SJCRH30 (cell line): ENCODE measurements around the gene HEPACAM. TPM values are rescaled to one million over a fixed set of nuclear protein-coding genes. Genes with fewer than 3 reads are reported as not detected.
A peak's percentile ranks its signal among the peaks of the same experiment; 100 is the strongest.

Source experiments
- DNase-seq, 2 experiments: peaks; one replicate each; pipeline ENCODE4 v3.0.0-alpha.2; 2015 to 2020
- H3K27ac ChIP-seq: fragments of 250-450 bp; sonication (Bioruptor Pico); 2 replicates; pipeline ENCODE4 v1.5.1; 2020; ENCODE audit warnings: mild to moderate bottlenecking, moderate library complexity
- H3K27me3 ChIP-seq: fragments of 250-450 bp; sonication (Bioruptor Pico); 2 replicates; pipeline ENCODE4 v1.5.1; 2020; ENCODE audit warnings: mild to moderate bottlenecking, moderate library complexity
- H3K36me3 ChIP-seq: fragments of 250-450 bp; sonication (Bioruptor Pico); 2 replicates; pipeline ENCODE4 v1.5.1; 2020; ENCODE audit warnings: mild to moderate bottlenecking, moderate library complexity
- H3K4me1 ChIP-seq: fragments of 250-450 bp; sonication (Bioruptor Pico); 2 replicates; pipeline ENCODE4 v1.5.1; 2020; ENCODE audit warnings: mild to moderate bottlenecking, moderate library complexity
- H3K4me3 ChIP-seq: fragments of 250-450 bp; sonication (Bioruptor Pico); 2 replicates; pipeline ENCODE4 v1.5.1; 2020; ENCODE audit warnings: mild to moderate bottlenecking, moderate library complexity
- H3K9me3 ChIP-seq: fragments of 250-450 bp; sonication (Bioruptor Pico); replicated peaks from 2 replicates; pipeline ENCODE4 v1.5.1; 2020; ENCODE audit warnings: mild to moderate bottlenecking, moderate library complexity
- total RNA-seq: library from RNA; depleted of rRNA; stranded (reverse); fragments of >200 nt; shearing (Covaris generic); gene quantifications from 2 replicates; pipeline ENCODE4 v1.2.3, GENCODE V29; 2014; rRNA removed

HEPACAM gene
- total RNA-seq, 1 experiment from 2014 or later = not detected

DNA sequence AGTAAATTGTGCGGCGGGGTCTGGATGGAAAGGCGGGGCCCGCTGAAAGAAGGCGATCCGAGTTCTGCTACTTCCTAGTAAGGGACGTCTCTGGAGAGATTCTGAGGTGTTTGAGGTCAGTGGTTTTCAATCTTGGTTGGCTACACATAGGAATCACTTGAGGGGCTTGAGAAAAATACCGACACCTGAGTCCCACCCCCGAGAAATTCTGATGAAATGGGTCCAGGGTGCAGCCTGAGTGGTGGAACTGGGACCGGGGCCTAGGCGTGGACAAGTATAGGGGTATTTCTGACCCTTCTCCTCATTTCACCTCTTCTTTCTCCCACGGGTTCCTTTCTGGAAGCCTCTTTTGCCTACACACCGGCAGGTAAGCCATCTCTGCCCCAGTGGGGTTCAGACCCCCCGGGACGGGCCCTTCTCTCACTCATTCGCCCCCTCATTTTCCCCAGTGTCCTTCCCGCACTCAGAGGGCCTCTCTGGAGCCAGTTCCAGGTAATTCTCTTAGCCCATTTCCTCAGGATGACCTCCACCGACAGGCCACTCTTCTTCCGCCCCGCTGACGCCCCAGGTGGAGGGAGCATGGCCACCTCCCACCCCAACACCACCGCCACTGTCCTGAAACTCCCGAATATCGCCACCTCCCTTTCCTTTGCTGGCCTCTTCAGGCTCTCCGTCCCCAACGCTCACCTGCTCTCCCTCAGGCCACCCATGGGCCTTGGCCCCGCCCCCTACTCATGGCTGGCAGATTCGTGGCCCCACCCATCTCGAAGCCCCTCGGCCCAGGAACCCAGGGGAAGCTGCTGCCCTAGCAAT, 58.8 kb downstream of the HEPACAM start:
- no peaks in the 10 kb centered on the region for H3K4me1 ChIP-seq
- H3K4me3 ChIP-seq = peak overlapping the region; percentile 84
- H3K27ac ChIP-seq = peak overlapping the region; percentile 84
- no peaks in the 10 kb centered on the region for H3K36me3 ChIP-seq
- H3K27me3 ChIP-seq = no peaks in the 10 kb centered on the region
- DNase-seq = no peak
- no peaks in the 10 kb centered on the region for H3K9me3 ChIP-seq

DNA sequence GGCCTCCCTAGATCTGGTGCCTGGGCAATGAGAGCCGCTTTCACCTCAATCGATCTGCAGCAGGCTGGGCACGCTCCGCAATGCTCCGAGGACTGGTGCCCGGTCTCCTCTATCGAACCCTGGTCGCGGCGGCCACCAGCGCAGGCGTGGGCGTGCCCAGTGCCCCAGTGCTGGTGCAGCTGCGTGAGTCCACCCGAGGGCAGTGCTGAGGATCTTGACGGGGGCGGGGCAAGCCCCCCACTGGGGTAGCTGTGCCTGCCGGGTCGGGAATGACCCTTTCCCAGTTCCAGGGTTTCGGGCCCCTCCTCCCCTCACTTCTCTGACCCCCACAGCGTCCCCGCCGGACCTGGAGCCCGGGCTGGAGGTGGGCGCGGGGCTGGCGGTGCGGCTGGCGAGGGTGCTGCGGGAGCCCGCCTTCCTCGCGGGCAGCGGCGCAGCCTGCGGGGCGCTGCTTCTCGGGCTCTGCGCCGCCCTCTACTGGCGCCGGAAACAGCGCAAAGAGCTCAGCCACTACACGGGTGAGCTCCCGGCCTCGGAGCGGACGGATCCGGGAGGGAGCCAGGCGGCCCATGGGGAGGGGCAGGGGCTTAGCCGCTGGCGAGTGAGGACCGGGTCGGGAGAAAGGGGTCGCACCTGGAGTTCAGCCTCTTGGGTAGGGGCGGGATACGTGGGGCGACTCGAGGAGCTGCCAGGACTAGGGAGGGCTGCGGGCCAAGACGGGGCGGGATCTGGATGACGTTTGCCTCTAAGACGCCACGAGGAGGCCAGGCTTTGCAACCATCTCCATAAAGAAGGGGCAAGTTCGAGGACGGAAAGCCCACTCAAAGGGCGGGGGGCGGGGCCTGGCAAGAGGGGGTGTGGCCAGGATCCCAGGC, 59.7 kb downstream of the HEPACAM start:
- Histone ChIP-seq H3K36me3 (no peaks in the 10 kb centered on the region), H3K27me3 (no peaks in the 10 kb centered on the region), H3K4me1 (no peaks in the 10 kb centered on the region), H3K9me3 (no peaks in the 10 kb centered on the region), H3K27ac (peak overlapping the region; percentile 84), H3K4me3 (peak overlapping the region; percentile 84)
- DNase-seq = peak; percentile 81 to 90

DNA sequence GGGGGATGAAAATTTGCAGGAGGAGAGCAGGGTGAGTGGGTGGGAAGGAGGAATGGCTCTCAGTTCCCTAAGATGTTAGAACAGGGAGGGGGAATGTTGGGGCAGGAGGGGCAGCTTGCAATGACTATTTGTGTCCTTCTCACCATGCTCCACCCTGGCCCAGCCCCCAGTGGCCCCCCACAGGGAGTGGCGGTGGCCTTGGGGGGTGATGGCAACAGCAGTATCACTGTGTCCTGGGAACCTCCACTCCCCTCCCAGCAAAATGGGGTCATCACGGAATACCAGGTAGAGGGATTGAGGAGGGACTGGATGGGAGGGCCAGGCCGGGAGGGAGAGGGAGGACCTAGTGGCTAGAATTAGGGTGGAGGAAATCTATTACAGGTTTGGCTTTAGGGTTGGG, 60.4 kb downstream of the HEPACAM start:
- Histone ChIP-seq H3K9me3 (no peaks in the 10 kb centered on the region), H3K27ac (no peak overlapping the region), H3K27me3 (no peaks in the 10 kb centered on the region), H3K4me3 (peak overlapping the region; percentile 84), H3K4me1 (no peaks in the 10 kb centered on the region), H3K36me3 (no peaks in the 10 kb centered on the region)
- DNase-seq = no peak

DNA sequence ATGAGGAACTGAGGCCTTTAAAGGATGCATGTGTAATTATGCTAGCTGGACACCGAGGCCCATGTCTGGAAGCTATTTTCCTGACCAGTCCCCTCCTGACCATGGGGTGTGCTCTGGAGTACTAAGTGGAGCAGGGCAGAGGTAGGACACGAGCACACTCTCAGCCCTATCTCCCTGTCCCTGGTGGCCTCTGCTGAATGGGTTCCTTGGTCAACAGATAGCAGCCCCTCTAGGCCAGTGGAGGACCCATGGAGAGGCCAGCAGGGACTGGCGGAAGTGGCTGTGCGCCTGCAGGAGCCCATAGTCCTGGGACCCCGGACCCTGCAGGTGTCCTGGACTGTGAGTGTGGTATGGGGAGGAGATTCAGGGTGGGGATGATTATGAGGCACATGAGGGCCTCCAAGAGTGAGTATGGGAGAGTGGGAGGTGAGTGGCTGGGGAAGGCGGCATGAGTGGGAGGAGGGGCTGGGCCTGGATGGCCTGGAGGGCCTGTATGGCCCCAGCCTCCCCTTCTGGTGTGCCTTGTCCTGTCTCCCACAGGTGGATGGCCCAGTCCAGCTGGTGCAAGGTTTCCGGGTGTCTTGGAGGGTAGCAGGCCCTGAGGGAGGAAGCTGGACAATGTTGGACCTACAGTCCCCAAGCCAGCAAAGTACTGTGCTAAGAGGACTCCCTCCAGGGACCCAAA, 61.1 kb downstream of the HEPACAM start:
- H3K27ac ChIP-seq = no peak overlapping the region
- H3K9me3 ChIP-seq = no peaks in the 10 kb centered on the region
- H3K4me1 ChIP-seq = no peaks in the 10 kb centered on the region
- H3K27me3 ChIP-seq = no peaks in the 10 kb centered on the region
- H3K4me3 ChIP-seq = no peak overlapping the region
- no peaks in the 10 kb centered on the region for H3K36me3 ChIP-seq
- DNase-seq = no peak

DNA sequence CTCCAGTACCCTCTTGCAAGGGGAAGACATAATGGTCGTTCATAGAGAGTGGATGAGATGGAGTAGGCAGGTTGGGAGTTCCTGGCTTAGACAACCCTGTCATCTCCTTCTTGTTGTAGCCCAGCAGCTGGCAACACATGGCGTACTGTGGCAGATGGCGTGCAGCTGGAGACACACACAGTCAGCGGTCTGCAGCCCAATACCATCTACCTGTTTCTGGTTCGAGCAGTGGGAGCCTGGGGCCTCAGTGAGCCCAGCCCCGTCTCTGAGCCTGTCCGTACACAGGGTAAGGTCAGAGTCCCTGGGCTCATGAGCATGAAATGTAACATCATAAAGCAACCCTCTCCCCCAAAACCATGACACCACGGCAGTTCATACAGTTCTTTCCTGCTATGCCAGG, 61.9 kb downstream of the HEPACAM start:
- no peak for DNase-seq
- Histone ChIP-seq H3K27ac (no peak overlapping the region), H3K4me3 (no peak overlapping the region), H3K36me3 (no peaks in the 10 kb centered on the region), H3K4me1 (no peaks in the 10 kb centered on the region), H3K9me3 (no peaks in the 10 kb centered on the region), H3K27me3 (no peaks in the 10 kb centered on the region)

DNA sequence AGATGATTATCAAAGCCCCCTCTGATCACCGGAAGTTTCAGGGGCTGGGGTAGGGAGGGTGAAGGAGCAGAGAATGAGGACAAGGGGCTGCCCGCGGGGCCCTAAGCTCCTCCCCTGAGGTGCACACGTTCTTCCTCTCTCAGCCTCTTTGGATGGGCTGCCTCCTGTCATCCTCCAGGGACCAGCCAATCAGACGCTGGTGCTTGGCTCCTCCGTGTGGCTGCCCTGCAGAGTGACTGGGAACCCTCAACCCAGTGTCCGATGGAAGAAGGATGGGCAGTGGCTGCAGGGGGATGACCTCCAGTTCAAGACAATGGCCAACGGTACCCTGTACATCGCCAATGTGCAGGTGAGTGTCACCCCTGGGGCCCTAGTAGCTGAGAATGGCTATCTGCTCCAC, 63.1 kb downstream of the HEPACAM start:
- no peak overlapping the region for H3K4me3 ChIP-seq
- no peak overlapping the region for H3K27ac ChIP-seq
- no peak for DNase-seq
- no peaks in the 10 kb centered on the region for H3K36me3 ChIP-seq
- no peaks in the 10 kb centered on the region for H3K27me3 ChIP-seq
- H3K9me3 ChIP-seq = no peaks in the 10 kb centered on the region
- H3K4me1 ChIP-seq = no peaks in the 10 kb centered on the region

DNA sequence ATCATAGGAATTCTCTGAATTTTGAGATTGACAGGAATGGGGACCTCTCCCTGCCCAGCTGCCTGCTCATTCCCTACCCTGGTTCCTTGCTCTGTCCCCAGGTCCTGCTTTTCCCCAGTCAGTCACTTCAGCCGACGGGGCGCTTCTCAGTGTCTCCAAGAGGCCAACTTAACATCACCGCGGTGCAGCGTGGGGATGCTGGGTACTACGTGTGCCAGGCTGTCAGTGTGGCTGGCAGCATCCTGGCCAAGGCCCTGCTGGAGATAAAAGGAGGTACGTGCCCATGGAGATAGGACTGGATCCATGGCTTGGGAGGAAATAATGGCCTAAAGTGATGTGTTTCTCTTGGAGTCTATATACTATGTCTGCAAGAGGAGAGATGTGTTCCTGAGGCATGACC, 63.6 kb downstream of the HEPACAM start:
- no peak for DNase-seq
- H3K27ac ChIP-seq = no peak overlapping the region
- H3K36me3 ChIP-seq = no peaks in the 10 kb centered on the region
- no peaks in the 10 kb centered on the region for H3K9me3 ChIP-seq
- no peak overlapping the region for H3K4me3 ChIP-seq
- H3K4me1 ChIP-seq = no peaks in the 10 kb centered on the region
- H3K27me3 ChIP-seq = no peaks in the 10 kb centered on the region

DNA sequence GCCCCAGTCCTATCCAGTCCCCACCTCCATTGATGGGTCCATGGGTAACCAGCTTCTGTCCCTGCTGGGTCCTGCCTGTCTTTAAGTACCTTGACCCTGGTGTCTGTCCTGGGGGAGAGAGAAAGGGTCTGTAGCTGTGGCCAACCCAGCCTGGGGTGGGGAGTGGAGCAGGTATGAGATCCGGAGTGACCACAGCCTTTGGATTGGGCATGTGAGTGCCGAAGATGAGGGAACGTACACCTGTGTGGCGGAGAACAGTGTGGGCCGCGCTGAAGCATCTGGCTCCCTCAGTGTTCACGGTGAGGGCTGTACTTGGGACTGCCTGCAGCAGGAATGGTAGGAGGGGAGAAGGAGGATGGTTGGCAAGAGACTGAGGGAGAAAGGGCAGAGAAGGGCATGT, 65.4 kb downstream of the HEPACAM start:
- H3K27ac ChIP-seq = no peak overlapping the region
- H3K4me3 ChIP-seq = no peak overlapping the region
- DNase-seq = no peak
- no peaks in the 10 kb centered on the region for H3K4me1 ChIP-seq
- no peaks in the 10 kb centered on the region for H3K9me3 ChIP-seq
- H3K36me3 ChIP-seq = no peaks in the 10 kb centered on the region
- no peaks in the 10 kb centered on the region for H3K27me3 ChIP-seq

DNA sequence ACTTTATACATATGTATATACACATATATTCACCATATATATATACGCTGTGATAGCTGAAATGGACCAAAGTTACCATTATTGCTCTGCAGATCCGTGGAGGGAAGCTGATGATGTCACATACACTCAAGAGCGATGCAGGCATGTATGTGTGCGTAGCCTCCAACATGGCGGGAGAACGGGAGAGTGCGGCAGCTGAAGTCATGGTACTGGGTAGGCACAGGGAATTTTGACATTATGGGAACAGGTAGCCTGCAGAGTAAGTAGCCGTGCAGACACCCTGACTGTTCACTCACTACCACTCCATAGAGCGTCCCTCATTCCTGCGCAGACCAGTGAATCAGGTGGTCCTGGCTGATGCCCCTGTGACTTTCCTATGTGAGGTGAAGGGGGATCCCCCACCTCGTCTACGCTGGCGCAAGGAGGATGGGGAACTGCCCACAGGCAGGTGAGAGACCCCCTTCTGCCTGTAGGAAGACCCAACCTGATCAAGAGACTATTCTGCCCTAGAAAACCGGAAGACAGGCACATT, 65.9 kb downstream of the HEPACAM start:
- Histone ChIP-seq H3K27me3 (no peaks in the 10 kb centered on the region), H3K9me3 (no peaks in the 10 kb centered on the region), H3K4me3 (no peak overlapping the region), H3K36me3 (no peaks in the 10 kb centered on the region), H3K27ac (no peak overlapping the region), H3K4me1 (no peaks in the 10 kb centered on the region)
- no peak for DNase-seq

DNA sequence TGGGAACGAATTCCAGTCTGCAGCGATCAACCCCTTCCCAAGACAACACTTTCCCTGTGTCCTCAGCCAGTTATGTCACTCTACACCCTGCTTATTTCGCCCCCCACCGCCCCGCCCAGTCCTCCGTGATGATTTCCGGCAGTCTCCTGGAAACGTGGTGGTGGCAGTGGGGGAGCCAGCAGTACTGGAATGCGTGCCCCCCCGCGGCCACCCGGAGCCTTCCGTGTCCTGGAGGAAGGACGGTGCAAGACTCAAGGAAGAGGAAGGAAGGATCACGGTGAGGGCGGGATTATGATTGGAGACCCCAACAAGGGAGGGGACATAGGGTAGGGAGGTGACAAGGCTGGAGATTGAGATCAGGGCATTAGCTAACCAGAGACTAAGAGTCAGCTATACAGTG, 66.5 kb downstream of the HEPACAM start:
- Histone ChIP-seq H3K36me3 (no peaks in the 10 kb centered on the region), H3K27ac (no peak overlapping the region), H3K4me1 (no peaks in the 10 kb centered on the region), H3K27me3 (no peaks in the 10 kb centered on the region), H3K4me3 (no peak overlapping the region), H3K9me3 (no peaks in the 10 kb centered on the region)
- no peak for DNase-seq

Other genes starting within 250 kb of the HEPACAM start
- 4.5 and 4.6 TPM in 2 replicates for gene NRGN, start 196.1 kb downstream of the HEPACAM start, total RNA-seq
- not detected in 2 replicates for gene VSIG2, start 183.8 kb downstream of the HEPACAM start, total RNA-seq
- 0.16 TPM in 1 of 2 replicates, not detected in the other for gene ESAM, start 173.8 kb downstream of the HEPACAM start, total RNA-seq
- 9.2 and 12.6 TPM in 2 replicates for gene MSANTD2, start 135.6 kb downstream of the HEPACAM start, total RNA-seq
- gene ROBO3, start 70.6 kb downstream of the HEPACAM start, total RNA-seq = 5.1 and 7.0 TPM in 2 replicates
- gene ROBO4, start 38.2 kb downstream of the HEPACAM start, total RNA-seq = 0.10 and 0.22 TPM in 2 replicates
- not detected in 2 replicates for gene HEPN1, start 16.8 kb downstream of the HEPACAM start, total RNA-seq
- gene CCDC15, start 18.2 kb upstream of the HEPACAM start, total RNA-seq = 10.2 and 11.5 TPM in 2 replicates
- gene SLC37A2, start 127.3 kb upstream of the HEPACAM start, total RNA-seq = 2.9 and 4.0 TPM in 2 replicates
- 19.1 and 22.0 TPM in 2 replicates for gene TMEM218, start 175.6 kb upstream of the HEPACAM start, total RNA-seq
- 13.1 and 15.1 TPM in 2 replicates for gene PKNOX2, start 228.7 kb upstream of the HEPACAM start, total RNA-seq